HEK293 (cell line): ENCODE measurements around the gene MRPL14.

Experiments
- MYNN ChIP-seq: fragments of 450-650 bp; formaldehyde crosslinking; IDR thresholded peaks from 2 replicates; pipeline ENCODE4 v1.5.1; 2016; ENCODE audit warnings: missing biosample characterization, missing genetic modification characterization, borderline replicate concordance
- ZBTB17 ChIP-seq: fragments of 450-650 bp; formaldehyde crosslinking; IDR thresholded peaks from 2 replicates; pipeline ENCODE4 v1.5.1; 2016; ENCODE audit warnings: missing biosample characterization, missing genetic modification characterization
- ZFP3 ChIP-seq: fragments of 450-650 bp; formaldehyde crosslinking; IDR thresholded peaks from 2 replicates; pipeline ENCODE4 v1.5.1; 2016; ENCODE audit warnings: low read depth, missing biosample characterization, missing genetic modification characterization
- ZNF280D ChIP-seq: fragments of 450-650 bp; formaldehyde crosslinking; IDR thresholded peaks from 2 replicates; pipeline ENCODE4 v1.5.1; 2016; ENCODE audit warnings: missing biosample characterization, missing genetic modification characterization

- TF ChIP-seq ZFP3 (tag by site-specific recombination) (no peak), ZNF280D (tag by site-specific recombination) (no peak), ZBTB17 (tag by site-specific recombination) (no peak), MYNN (tag by site-specific recombination) (no peak)
Observed at GRCh38 chr6:44109212-44109611, 18.0 kb downstream of the MRPL14 start.
